Heart left ventricle (tissue), 16 donors: Measurements from ENCODE around the gene BRIP1. TPM values are rescaled to one million over a fixed set of nuclear protein-coding genes. Genes with fewer than 3 reads are reported as not detected.
"Not testable (repeated sequence)": the region's sequence is repeated elsewhere in the genome, so short reads cannot be mapped to it uniquely, and the experiment has no call there.

ENCODE experiments used
- ATAC-seq, 4 donors: fragments of 200-7000 bp; cut with Tn5 transposase; one replicate each; pipeline ENCODE4 v1.9.1; 2020 to 2022; ENCODE audit warnings: moderate library complexity in 4 of 4, mild to moderate bottlenecking in 3 of 4, moderate number of reproducible peaks in 1 of 4
- DNase-seq, 5 donors: peaks; one replicate each; pipeline ENCODE4 v3.0.0-alpha.2; 2020
- H3K27ac ChIP-seq, 12 donors: fragments of 200-600 bp; sonication (generic) in 4 of 12; one replicate each; pipeline versions ENCODE4 v1.5.0 to v1.8.0; 2016 to 2022; ENCODE audit warnings: mild to moderate bottlenecking in 2 of 12
- H3K27me3 ChIP-seq, 9 donors: fragments of 200-600 bp; sonication (generic) in 2 of 9; one replicate each; pipeline versions ENCODE4 v1.5.1 to v1.8.0; 2016 to 2022; ENCODE audit warnings: mild to moderate bottlenecking in 3 of 9
- H3K36me3 ChIP-seq, 9 donors: fragments of 200-600 bp; sonication (generic) in 2 of 9; one replicate each; pipeline versions ENCODE4 v1.5.0 to v1.8.0; 2018 to 2022; ENCODE audit warnings: mild to moderate bottlenecking in 2 of 9
- H3K4me1 ChIP-seq, 12 donors: fragments of 200-600 bp; sonication (generic) in 4 of 12; one replicate each; pipeline versions ENCODE4 v1.5.0 to v1.8.0; 2016 to 2022; ENCODE audit warnings: mild to moderate bottlenecking in 3 of 12
- H3K4me3 ChIP-seq, 12 donors: fragments of 200-600 bp; sonication (generic) in 4 of 12; one replicate each; pipeline versions ENCODE4 v1.5.0 to v1.8.0; 2017 to 2022; ENCODE audit warnings: mild to moderate bottlenecking in 9 of 12, moderate library complexity in 4 of 12
- H3K9me3 ChIP-seq, 12 donors: fragments of 200-600 bp; sonication (generic) in 4 of 12; one replicate each; pipeline versions ENCODE4 v1.5.0 to v1.8.0; 2016 to 2022; ENCODE audit warnings: mild to moderate bottlenecking in 1 of 12
- CTCF ChIP-seq, 12 donors: fragments of 200-600 bp; sonication (generic) in 4 of 12; IDR thresholded peaks; one replicate each; pipeline versions ENCODE4 v1.5.0 to v1.8.0; 2018 to 2022; ENCODE audit warnings: antibody characterized with exemption in 12 of 12, mild to moderate bottlenecking in 5 of 12
- POLR2A ChIP-seq, 2 donors: fragments of 450-650 bp; IDR thresholded peaks; one replicate each; pipeline ENCODE4 v1.6.1; 2017; ENCODE audit warnings: antibody characterized with exemption in 2 of 2, mild to moderate bottlenecking in 2 of 2, moderate library complexity in 2 of 2
- WGBS, 4 donors: extraction: QIAGEN DNeasy Blood & Tissue Kit in 2 of 4; methylation state at CpG; one replicate each; pipeline versions ENCODE4 v1.1.5 to v1.1.7; 2013 to 2018; 5-methylcytosine and 5-hydroxymethylcytosine counted together
- intact Hi-C, 10 donors: fragments of 100-400 bp; cut with DNase I; formaldehyde crosslinking; loops; one replicate each; pipeline versions ENCODE4 v1.11.1 to v1.14.2; 2022
- polyA plus RNA-seq, 2 donors: library from polyadenylated mRNA; stranded (reverse); fragments of 200-250 nt; gene quantifications; one replicate each; pipeline ENCODE4 v1.2.3, GENCODE V29; 2013
- total RNA-seq, 9 donors: library from RNA; depleted of rRNA in 2 of 9; stranded (reverse); fragments of >200 nt in 2 of 9; fragmentation: NEBNext Ultra II Directional in 3 of 9; extraction: Animal tissue kit (Norgen Biotek cat#: 25700) in 3 of 9; gene quantifications; one replicate each; pipeline versions ENCODE4 v1.1.0 to v1.2.4, GENCODE V29; 2016 to 2023
- donor health status: ischemic (EF 13 %, LVEDD 7.1; RV severe dilation, severe dysfunction).
- donor health status: healthy with polysubstance abuse.
- donor health status: DM: no; HTN: yes; CAD: no.
- donor health status: DM: no; HTN: no; CAD: no.
- donor health status: ischemic (EF 25% LVEDD 6.9; RV normal size, moderate dysfunction).
- donor health status: ischemic (EF 25% LVEDD 5.7; RV mildly dilated, moderate dysfunction).
- donor health status: healthy.
- donor health status: DM: yes; HTN: yes; CAD: no.
- donor health status: ischemic (EF 35%, LVEDD 5.7; RV mildly dilated, moderate dysfunction).
- donor health status: nonischemic (EF 11% LVEDD 7.7; RV severe dilation, severe dysfunction).
- donor health status: DM: yes; HTN: yes; CAD: no.
- donor health status: PGD.
- donor health status: ischemic (EF 29% LVEDD 5.4; RV normal size, mild dysfunction).
- donor health status: nonischemic (EF 23%, LVEDD 6.1; RV moderate dilation, normal function).

BRIP1 gene
- total and polyA plus RNA-seq, 11 donors, result 0.04 to 2.2 (median 0.12) TPM; not detected in 3

- intact Hi-C loops, result no loop called here
- no peak for ATAC-seq
- no peaks in the 10 kb centered on the region for H3K9me3 ChIP-seq
Measured at GRCh38 chr17:61731330-61731729, 132.0 kb downstream of the BRIP1 start.

GRCh38 chr17:61729690-61730268 is 133.5 kb downstream of the BRIP1 start:
- DNase-seq, result no peak
- Histone ChIP-seq H3K9me3 (no peaks in the 10 kb centered on the region), H3K27ac (no peak overlapping the region), H3K27me3 (no peaks in the 10 kb centered on the region), H3K4me1 (no peaks in the 10 kb centered on the region), H3K4me3 (no peak overlapping the region), H3K36me3 (no peaks in the 10 kb centered on the region)
- no peak for TF ChIP-seq POLR2A (IDR thresholded peaks at IDR 0.05)
- TF ChIP-seq CTCF (IDR thresholded peaks at IDR 0.05), result no peak
- no peak for ATAC-seq
- WGBS, 4 donors, result 72 to 83% (median 79%) methylated on average over 5 of the region's 5 CpGs
- intact Hi-C loops, result no loop called here

More at GRCh38 chr17:61731330-61731729, 132.0 kb downstream of the BRIP1 start:
- H3K4me1 ChIP-seq, result no peaks in the 10 kb centered on the region
- no peak for DNase-seq
- H3K27ac ChIP-seq, result no peak overlapping the region
- no peak overlapping the region for H3K4me3 ChIP-seq
- TF ChIP-seq POLR2A (IDR thresholded peaks at IDR 0.05) (no peak), CTCF (IDR thresholded peaks at IDR 0.05) (no peak)
- no peaks in the 10 kb centered on the region for H3K27me3 ChIP-seq
- H3K36me3 ChIP-seq, result no peaks in the 10 kb centered on the region

- intact Hi-C loops, result no loop called here
Measured at GRCh38 chr17:61728297-61728836, 135.0 kb downstream of the BRIP1 start.

GRCh38 chr17:61727798-61728197 is 135.5 kb downstream of the BRIP1 start:
- 96 to 98% (median 97%) methylated on average over 8 of the region's 8 CpGs for WGBS, 4 donors
- DNase-seq, intact Hi-C loops, H3K27me3 ChIP-seq, H3K4me1 ChIP-seq, H3K4me3 ChIP-seq, H3K27ac ChIP-seq, ATAC-seq, H3K9me3 ChIP-seq, H3K36me3 ChIP-seq: not testable (repeated sequence)

More at GRCh38 chr17:61728297-61728836, 135.0 kb downstream of the BRIP1 start:
- no peak for TF ChIP-seq POLR2A (IDR thresholded peaks at IDR 0.05)
- no peak for TF ChIP-seq CTCF (IDR thresholded peaks at IDR 0.05)
- H3K36me3 ChIP-seq, result no peaks in the 10 kb centered on the region
- no peaks in the 10 kb centered on the region for H3K27me3 ChIP-seq
- no peaks in the 10 kb centered on the region for H3K4me1 ChIP-seq
- no peak for ATAC-seq
- H3K9me3 ChIP-seq, result no peaks in the 10 kb centered on the region
- DNase-seq, result no peak
- H3K4me3 ChIP-seq, result no peak overlapping the region
- WGBS, 4 donors, result 76 to 83% (median 81%) methylated on average over 3 of the region's 3 CpGs
- H3K27ac ChIP-seq, result no peak overlapping the region

- DNase-seq, result no peak
- Histone ChIP-seq H3K4me1 (no peaks in the 10 kb centered on the region), H3K9me3 (no peaks in the 10 kb centered on the region), H3K27ac (no peak overlapping the region), H3K27me3 (no peaks in the 10 kb centered on the region), H3K36me3 (no peaks in the 10 kb centered on the region), H3K4me3 (no peak overlapping the region)
- 92 to 98% (median 96%) methylated on average over 2 of the region's 2 CpGs for WGBS, 4 donors
- intact Hi-C loops, result no loop called here
- TF ChIP-seq CTCF (IDR thresholded peaks at IDR 0.05) (no peak), POLR2A (IDR thresholded peaks at IDR 0.05) (no peak)
- ATAC-seq, result no peak
Measured at GRCh38 chr17:61726977-61727376, 136.4 kb downstream of the BRIP1 start.
